GM12801 (cell line): Measurements from ENCODE around the gene GSTA5.
A peak's percentile ranks its signal among the peaks of the same experiment; 100 is the strongest.

ENCODE experiments used
- TF ChIP-seq, protein P1 (sequence below): IDR thresholded peaks from one replicate; pipeline ENCODE4 v1.5.1; 2011; ENCODE audit warnings: control low read depth; ENCODE audit not compliant: insufficient read length; ENCODE audit errors: extremely low read depth

The GSTA5 gene

DNA sequence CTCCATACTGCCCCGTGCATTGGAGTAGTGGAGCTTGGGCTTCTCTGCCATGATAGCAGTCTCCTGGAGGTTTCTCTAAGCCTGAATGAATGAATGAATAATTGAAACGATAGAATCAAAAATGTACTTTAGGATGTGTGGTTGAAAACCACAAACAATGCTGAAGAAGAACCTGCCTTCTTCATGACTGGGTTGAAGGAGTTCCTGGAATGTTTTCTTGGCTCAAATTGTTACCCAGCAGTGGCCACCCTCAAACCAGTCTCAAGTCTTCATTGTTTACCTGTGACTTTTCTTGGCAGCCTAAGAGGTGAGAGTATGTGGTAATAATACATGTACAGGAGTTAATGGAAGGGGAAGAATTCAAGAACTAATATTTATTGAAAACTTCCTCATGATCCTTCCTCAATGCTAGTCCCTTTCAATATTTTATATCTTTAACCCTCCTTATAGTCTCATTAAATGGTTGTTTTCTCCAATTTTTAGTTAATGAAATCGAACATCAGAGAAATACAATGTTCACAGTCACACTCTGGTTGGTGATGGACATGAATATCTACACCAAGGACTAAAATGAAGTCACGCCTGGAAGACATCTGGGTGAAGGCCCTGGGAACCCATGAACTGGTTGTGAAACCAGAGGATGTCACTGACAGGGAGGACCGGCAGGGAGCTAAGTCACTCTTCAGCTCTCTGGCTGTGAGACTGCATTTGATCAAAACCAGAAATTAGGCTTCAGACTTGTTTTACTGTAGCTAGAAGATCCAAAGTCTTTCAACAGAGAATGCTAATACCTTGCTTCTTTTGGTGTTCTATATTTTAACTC lies at the start of gene GSTA5:
TSS of gene GSTA5 (minus strand) at position 51 of the 823 bp plus-strand sequence.
- TF ChIP-seq, protein P1, sequence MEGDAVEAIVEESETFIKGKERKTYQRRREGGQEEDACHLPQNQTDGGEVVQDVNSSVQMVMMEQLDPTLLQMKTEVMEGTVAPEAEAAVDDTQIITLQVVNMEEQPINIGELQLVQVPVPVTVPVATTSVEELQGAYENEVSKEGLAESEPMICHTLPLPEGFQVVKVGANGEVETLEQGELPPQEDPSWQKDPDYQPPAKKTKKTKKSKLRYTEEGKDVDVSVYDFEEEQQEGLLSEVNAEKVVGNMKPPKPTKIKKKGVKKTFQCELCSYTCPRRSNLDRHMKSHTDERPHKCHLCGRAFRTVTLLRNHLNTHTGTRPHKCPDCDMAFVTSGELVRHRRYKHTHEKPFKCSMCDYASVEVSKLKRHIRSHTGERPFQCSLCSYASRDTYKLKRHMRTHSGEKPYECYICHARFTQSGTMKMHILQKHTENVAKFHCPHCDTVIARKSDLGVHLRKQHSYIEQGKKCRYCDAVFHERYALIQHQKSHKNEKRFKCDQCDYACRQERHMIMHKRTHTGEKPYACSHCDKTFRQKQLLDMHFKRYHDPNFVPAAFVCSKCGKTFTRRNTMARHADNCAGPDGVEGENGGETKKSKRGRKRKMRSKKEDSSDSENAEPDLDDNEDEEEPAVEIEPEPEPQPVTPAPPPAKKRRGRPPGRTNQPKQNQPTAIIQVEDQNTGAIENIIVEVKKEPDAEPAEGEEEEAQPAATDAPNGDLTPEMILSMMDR: no peak

DNA sequence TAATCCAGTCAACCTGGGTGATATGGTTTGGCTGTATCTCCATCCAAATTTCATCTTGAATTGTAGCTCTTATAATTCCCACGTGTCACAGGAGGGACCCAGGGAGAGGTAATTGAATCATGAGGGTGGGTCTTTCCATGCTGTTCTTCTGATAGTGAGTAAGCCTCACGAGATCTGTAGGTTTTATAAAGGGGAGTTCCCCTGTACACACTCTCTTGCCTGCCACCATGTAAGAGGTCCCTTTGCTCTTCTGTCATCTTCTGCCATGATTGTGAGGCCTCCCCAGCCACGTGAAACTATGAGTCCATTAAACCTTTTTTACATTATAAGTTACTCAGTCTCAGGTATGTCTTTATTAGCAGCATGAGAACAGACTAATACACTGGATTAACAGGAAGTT lies 49.4 kb upstream of the GSTA5 start:
- TF ChIP-seq, protein P1: no peak

DNA sequence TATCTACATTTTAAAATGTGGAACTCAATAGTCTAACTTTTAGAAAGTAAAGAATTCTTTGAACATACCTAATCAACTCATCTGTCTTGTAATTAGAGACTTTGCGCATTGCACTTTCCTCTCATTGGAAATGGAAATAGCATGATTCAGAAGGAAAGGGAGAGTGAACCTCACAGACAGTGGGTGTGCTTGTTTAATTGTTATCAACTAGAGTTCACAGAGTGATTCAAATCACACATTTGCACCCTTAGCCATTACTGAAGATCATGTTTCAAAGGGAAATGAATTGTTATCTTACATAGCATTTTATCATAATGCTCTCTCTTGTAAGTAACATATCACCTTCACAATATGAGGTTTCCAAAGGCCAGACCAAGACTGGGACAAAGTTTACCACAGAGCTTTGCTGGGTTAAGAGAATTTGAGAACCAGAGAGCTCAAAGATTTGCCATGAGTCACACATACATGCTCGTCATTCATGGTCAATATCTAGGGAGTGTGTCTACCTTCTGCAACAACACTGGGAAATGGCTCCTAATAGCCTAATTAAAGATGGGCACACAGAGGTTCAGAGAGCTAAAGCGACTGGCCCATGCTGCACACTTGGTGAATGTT lies 47.4 kb upstream of the GSTA5 start:
- TF ChIP-seq, protein P1: no peak

DNA sequence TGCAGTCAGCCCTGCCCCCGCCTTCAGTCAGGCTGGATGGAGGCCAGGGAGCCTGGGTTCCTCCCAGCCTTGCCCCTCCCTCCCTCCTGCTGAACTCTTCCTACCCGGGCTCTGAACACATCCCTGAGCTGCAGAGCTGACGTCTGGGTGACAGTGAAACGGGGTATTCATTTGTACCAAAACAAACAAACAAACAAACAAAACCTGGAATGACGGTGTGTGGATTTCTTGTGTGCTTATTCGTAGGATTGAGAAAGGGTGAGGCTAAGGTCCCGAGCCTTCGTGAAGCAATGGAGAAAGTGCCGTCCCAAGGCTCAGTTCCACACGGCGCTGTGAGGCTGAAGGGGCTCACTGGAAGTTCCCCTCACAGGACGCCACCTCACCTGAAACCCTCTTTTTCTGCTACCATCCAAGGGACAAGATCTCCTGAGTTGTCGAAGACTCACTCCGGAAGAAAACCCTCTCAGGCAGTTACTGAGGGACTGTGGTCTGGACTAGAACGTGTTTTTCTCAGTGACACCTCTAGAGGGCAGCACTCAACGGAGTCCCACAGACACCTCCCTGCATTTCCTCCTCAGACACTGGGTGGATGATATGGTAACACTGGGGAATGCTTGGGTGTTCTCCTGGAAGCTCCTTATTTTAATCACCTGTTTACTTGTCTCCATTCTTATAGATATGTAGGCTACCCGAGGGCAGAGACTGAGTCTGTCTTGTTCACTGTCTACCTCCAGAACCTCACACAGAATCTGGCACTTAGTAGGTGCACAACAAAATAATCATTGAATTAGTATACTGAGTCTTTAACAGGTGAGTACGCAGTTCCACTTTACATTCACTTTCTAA lies 41.6 kb upstream of the GSTA5 start:
- TF ChIP-seq, protein P1: peak; percentile 60

DNA sequence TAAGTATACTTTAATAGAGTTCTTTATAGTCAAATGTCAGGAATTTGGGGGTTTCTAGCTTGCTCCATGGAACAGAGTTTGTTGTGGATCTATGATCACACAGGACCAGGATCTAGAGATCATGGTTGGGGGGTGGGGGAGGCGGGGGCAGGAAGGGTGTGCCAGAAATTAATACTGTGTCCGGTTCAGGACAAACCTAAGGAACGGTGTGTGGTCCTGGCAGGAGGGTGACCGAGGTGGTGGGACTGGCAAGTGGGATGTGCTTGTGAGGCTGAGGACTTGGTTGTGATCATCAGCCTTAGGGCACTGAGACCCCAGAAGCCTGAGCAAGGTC lies 41.0 kb upstream of the GSTA5 start:
- TF ChIP-seq, protein P1: no peak

DNA sequence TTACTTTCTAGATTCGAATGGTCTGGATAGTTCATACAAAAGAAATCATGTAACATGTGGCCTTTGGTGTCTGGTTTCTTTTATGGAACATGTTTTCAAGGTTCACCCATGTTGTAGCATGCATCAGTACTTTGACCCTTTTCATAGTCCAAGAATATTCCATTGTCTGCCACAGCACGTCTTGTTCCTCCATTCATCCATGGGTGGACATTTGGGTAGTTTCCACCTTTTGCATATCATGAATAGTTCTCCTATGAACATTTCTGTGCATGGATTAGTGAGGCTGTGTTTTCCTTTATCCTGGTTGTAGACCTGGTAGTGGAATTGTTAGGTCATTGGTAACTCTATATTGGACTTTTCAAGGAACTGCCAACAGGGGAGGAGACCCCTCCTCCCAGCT lies 37.2 kb upstream of the GSTA5 start:
- TF ChIP-seq, protein P1: no peak

DNA sequence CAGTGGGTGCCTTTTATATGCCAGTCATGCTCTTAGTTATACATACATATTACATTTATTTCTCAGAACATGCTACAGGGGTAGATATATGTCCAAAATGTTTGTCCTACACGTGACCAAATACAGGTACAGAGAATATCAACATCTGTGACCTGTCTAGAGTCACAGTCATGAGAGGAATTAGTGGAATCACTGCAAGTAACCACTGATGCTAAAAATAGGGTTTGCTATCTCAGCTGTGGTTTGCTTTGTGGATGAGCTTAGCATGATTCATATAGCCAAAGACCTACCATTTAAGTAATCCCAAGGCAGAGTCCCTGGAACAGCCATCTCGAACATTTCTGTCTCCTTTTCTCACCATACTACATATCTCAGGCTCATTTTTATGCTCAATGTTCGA lies 36.6 kb upstream of the GSTA5 start:
- TF ChIP-seq, protein P1: no peak
